ENCODE measurements around the gene KLHL29. TPM values are rescaled to one million over a fixed set of nuclear protein-coding genes. Genes with fewer than 3 reads are reported as not detected.

KLHL29 gene
- total RNA-seq, 1 experiment from 2014 or later: 16.7 TPM

DNA sequence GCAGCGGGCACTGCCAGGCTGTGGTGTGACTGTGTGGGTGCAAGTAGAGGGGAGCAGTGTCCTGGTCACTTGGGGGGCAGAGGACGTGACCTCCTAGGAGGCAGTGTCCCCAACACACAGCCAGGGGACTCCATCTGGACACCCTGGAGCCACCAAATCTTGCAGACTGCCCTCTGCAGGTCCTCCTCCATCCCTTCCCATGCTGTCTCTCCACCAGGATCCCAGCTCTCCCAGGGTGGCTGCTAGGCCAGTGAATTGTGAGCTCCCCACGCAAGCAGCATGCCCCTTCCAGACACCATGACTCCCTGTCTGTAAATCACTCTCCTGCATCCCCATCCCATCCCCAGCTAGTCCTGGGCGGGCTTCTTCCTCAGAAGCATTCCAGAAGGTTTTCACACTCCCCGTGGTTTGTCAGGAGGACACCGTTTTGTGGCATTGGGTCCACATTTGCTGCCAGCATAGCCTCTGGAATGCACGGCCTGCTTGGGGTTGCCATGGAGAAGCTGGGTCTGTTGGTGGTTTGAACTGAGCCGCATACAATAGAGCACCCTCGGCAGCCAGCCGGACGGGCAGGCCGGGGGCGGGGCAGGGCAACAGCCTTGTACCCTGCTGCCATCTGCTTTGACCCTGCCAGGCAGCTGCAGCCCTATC lies 210.7 kb downstream of the KLHL29 start:
- H3K9me3 ChIP-seq (ENCODE audit: control insufficient read depth in 1 of 2, insufficient read depth in 1 of 2, low read depth in 1 of 2, low read length in 2 of 2): no peaks in the 10 kb centered on the region
- no peaks in the 10 kb centered on the region for H3K36me3 ChIP-seq (ENCODE audit: control insufficient read depth in 1 of 2, insufficient read depth in 2 of 2, low read length in 2 of 2)
- RAD21 ChIA-PET (ENCODE audit: low non-redundant PET in 1 of 2, low total read pairs in 2 of 2, uncharacterized antibody in 2 of 2, unreplicated experiment in 2 of 2): no interaction called here
- no peak overlapping the region for H3K27ac ChIP-seq (ENCODE audit: low read depth, low read length)
- no peak overlapping the region for H3K4me2 ChIP-seq (ENCODE audit: low read length)
- POLR2A ChIA-PET: no interaction called here
- CTCF ChIA-PET: no interaction called here
- H3K9me2 ChIP-seq (ENCODE audit: insufficient read depth): no peaks in the 10 kb centered on the region
- no peaks in the 10 kb centered on the region for H3K79me2 ChIP-seq (ENCODE audit: insufficient read depth, low read length)
- no peak overlapping the region for H3K4me3 ChIP-seq (replicated peaks in 1 of 2; ENCODE audit: low read depth in 1 of 2, low read length in 2 of 2)
- no peaks in the 10 kb centered on the region for H4K20me1 ChIP-seq (ENCODE audit: insufficient read depth)
- no peaks in the 10 kb centered on the region for H3K27me3 ChIP-seq (ENCODE audit: insufficient read depth, low read length)
- DNase-seq (ENCODE audit: low read depth, low spot score): no peak
- H2AFZ ChIP-seq (ENCODE audit: low read depth, low read length, poor library complexity, severe bottlenecking): no peak overlapping the region
- intact Hi-C loops (cut with micrococcal nuclease): no loop called here
- no TSS peak for BruUV-seq (replicated peaks)
- TF ChIP-seq FOSL1 (IDR thresholded peaks at IDR 0.05; ENCODE audit: low read depth) (no peak), EGR1 (IDR thresholded peaks at IDR 0.05; ENCODE audit: low read depth) (no peak), SRF (IDR thresholded peaks at IDR 0.05; ENCODE audit: low read depth) (no peak), POLR2A (IDR thresholded peaks at IDR 0.05; ENCODE audit: borderline replicate concordance, extremely low read depth, insufficient read depth, insufficient read length) (no peak), POLR2AphosphoS5 (IDR thresholded peaks at IDR 0.05; ENCODE audit: low read depth, low read length) (no peak)
- TF ChIP-seq, protein P1, sequence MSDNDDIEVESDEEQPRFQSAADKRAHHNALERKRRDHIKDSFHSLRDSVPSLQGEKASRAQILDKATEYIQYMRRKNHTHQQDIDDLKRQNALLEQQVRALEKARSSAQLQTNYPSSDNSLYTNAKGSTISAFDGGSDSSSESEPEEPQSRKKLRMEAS (IDR thresholded peaks at IDR 0.05): no peak
- H3K9ac ChIP-seq (ENCODE audit: low read length): no peak overlapping the region
- ATAC-seq: peak; percentile 25; the same call in 1 of the 2 replicates
- H3K4me1 ChIP-seq (ENCODE audit: control insufficient read depth in 1 of 2, insufficient read depth in 2 of 2, low read length in 2 of 2): 0 out of 4 replicates have a peak, but pooled peaks cover 0 to 4% of the 10 kb centered on the region in 2 experiments

DNA sequence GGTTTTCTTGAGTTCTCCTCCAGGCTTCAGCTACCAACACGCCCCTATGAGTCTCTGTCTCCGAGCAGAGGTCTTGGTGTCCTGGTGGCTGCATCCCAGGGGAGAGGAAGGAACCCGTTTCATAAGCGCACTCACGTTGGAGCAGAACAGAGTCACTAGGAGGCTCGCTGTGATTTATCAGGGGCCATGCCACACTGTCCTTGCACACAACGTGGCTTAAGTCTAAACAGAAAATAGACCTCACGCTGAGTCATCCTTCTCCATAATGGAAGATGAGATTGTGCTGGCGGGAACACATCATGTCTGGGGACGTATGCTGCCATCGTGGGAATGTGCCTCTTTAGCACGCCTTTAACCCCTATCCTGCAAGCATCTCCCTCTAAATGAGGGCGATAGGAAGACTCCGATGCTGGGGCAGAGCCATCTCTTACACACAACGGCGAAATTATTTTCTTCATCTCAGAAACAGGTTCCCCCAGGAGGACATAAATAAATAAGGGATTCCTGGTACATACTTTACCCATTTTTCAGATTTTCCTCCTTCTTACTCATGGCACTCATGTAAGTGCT lies 211.4 kb downstream of the KLHL29 start:
- 0 out of 4 replicates have a peak, but pooled peaks cover 0 to 4% of the 10 kb centered on the region in 2 experiments for H3K4me1 ChIP-seq (ENCODE audit: control insufficient read depth in 1 of 2, insufficient read depth in 2 of 2, low read length in 2 of 2)
- H3K4me3 ChIP-seq (replicated peaks in 1 of 2; ENCODE audit: low read depth in 1 of 2, low read length in 2 of 2): no peak overlapping the region
- no peak overlapping the region for H3K9ac ChIP-seq (ENCODE audit: low read length)
- no peak overlapping the region for H3K4me2 ChIP-seq (ENCODE audit: low read length)
- intact Hi-C loops (cut with micrococcal nuclease): no loop called here
- RAD21 ChIA-PET (ENCODE audit: low non-redundant PET in 1 of 2, low total read pairs in 2 of 2, uncharacterized antibody in 2 of 2, unreplicated experiment in 2 of 2): no interaction called here
- BruUV-seq (replicated peaks): no TSS peak
- H3K27me3 ChIP-seq (ENCODE audit: insufficient read depth, low read length): no peaks in the 10 kb centered on the region
- H3K36me3 ChIP-seq (ENCODE audit: control insufficient read depth in 1 of 2, insufficient read depth in 2 of 2, low read length in 2 of 2): no peaks in the 10 kb centered on the region
- no peaks in the 10 kb centered on the region for H3K9me3 ChIP-seq (ENCODE audit: control insufficient read depth in 1 of 2, insufficient read depth in 1 of 2, low read depth in 1 of 2, low read length in 2 of 2)
- H3K9me2 ChIP-seq (ENCODE audit: insufficient read depth): no peaks in the 10 kb centered on the region
- no peak overlapping the region for H2AFZ ChIP-seq (ENCODE audit: low read depth, low read length, poor library complexity, severe bottlenecking)
- H4K20me1 ChIP-seq (ENCODE audit: insufficient read depth): no peaks in the 10 kb centered on the region
- CTCF ChIA-PET: no interaction called here
- DNase-seq (ENCODE audit: low read depth, low spot score) (no peak), ATAC-seq (no peak)
- POLR2A ChIA-PET: no interaction called here
- H3K27ac ChIP-seq (ENCODE audit: low read depth, low read length): no peak overlapping the region
- no peaks in the 10 kb centered on the region for H3K79me2 ChIP-seq (ENCODE audit: insufficient read depth, low read length)
- TF ChIP-seq YY1 (IDR thresholded peaks at IDR 0.05; ENCODE audit: extremely low read depth, insufficient replicate concordance, low read depth, low read length) (no peak), POLR2A (IDR thresholded peaks at IDR 0.05; ENCODE audit: borderline replicate concordance, extremely low read depth, insufficient read depth, insufficient read length) (no peak), CBX3 (IDR thresholded peaks at IDR 0.05; ENCODE audit: low read depth) (no peak), EGR1 (IDR thresholded peaks at IDR 0.05; ENCODE audit: low read depth) (no peak), JUND (IDR thresholded peaks at IDR 0.05) (no peak), SIN3A (IDR thresholded peaks at IDR 0.05; ENCODE audit: low read depth) (no peak), TCF7L2 (IDR thresholded peaks at IDR 0.05; ENCODE audit: borderline replicate concordance, extremely low read depth, insufficient read depth, insufficient read length) (no peak), POLR2AphosphoS5 (IDR thresholded peaks at IDR 0.05; ENCODE audit: low read depth, low read length) (no peak)
- TF ChIP-seq, protein P2, sequence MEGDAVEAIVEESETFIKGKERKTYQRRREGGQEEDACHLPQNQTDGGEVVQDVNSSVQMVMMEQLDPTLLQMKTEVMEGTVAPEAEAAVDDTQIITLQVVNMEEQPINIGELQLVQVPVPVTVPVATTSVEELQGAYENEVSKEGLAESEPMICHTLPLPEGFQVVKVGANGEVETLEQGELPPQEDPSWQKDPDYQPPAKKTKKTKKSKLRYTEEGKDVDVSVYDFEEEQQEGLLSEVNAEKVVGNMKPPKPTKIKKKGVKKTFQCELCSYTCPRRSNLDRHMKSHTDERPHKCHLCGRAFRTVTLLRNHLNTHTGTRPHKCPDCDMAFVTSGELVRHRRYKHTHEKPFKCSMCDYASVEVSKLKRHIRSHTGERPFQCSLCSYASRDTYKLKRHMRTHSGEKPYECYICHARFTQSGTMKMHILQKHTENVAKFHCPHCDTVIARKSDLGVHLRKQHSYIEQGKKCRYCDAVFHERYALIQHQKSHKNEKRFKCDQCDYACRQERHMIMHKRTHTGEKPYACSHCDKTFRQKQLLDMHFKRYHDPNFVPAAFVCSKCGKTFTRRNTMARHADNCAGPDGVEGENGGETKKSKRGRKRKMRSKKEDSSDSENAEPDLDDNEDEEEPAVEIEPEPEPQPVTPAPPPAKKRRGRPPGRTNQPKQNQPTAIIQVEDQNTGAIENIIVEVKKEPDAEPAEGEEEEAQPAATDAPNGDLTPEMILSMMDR (IDR thresholded peaks at IDR 0.05 in 2 of 3, conservative IDR thresholded peaks at IDR 0.05 in 1 of 3; ENCODE audit: borderline replicate concordance in 1 of 3, insufficient read depth in 1 of 3, low read depth in 2 of 3, low read length in 2 of 3): no peak
- TF ChIP-seq, protein P3, sequence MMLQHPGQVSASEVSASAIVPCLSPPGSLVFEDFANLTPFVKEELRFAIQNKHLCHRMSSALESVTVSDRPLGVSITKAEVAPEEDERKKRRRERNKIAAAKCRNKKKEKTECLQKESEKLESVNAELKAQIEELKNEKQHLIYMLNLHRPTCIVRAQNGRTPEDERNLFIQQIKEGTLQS (IDR thresholded peaks at IDR 0.05): no peak
- TF ChIP-seq, protein P4, sequence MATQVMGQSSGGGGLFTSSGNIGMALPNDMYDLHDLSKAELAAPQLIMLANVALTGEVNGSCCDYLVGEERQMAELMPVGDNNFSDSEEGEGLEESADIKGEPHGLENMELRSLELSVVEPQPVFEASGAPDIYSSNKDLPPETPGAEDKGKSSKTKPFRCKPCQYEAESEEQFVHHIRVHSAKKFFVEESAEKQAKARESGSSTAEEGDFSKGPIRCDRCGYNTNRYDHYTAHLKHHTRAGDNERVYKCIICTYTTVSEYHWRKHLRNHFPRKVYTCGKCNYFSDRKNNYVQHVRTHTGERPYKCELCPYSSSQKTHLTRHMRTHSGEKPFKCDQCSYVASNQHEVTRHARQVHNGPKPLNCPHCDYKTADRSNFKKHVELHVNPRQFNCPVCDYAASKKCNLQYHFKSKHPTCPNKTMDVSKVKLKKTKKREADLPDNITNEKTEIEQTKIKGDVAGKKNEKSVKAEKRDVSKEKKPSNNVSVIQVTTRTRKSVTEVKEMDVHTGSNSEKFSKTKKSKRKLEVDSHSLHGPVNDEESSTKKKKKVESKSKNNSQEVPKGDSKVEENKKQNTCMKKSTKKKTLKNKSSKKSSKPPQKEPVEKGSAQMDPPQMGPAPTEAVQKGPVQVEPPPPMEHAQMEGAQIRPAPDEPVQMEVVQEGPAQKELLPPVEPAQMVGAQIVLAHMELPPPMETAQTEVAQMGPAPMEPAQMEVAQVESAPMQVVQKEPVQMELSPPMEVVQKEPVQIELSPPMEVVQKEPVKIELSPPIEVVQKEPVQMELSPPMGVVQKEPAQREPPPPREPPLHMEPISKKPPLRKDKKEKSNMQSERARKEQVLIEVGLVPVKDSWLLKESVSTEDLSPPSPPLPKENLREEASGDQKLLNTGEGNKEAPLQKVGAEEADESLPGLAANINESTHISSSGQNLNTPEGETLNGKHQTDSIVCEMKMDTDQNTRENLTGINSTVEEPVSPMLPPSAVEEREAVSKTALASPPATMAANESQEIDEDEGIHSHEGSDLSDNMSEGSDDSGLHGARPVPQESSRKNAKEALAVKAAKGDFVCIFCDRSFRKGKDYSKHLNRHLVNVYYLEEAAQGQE (IDR thresholded peaks at IDR 0.05; ENCODE audit: low read depth): no peak
